NAMALWA (cell line): ENCODE measurements around the gene UQCRC2.
"Not testable (repeated sequence)": the region's sequence is repeated elsewhere in the genome, so short reads cannot be mapped to it uniquely, and the experiment has no call there.

Experiments used
- DNase-seq: peaks from one replicate; pipeline ENCODE4 v3.0.0-alpha.2; 2015; ENCODE audit warnings: low spot score

UQCRC2 gene

GRCh38 chr16:21952793-21953540 is at the start of gene UQCRC2:
UQCRC2 (plus strand) TSS chr16:21953361; CDS start chr16:21953424, 63 bp downstream.
- peak; percentile 94 for DNase-seq

- not testable (repeated sequence) for DNase-seq
Observed at GRCh38 chr16:21932650-21933049, 20.5 kb upstream of the UQCRC2 start.

GRCh38 chr16:21933316-21933715 is 19.8 kb upstream of the UQCRC2 start:
- DNase-seq = not testable (repeated sequence)

- not testable (repeated sequence) for DNase-seq
Observed at GRCh38 chr16:21933790-21934189, 19.4 kb upstream of the UQCRC2 start.

- not testable (repeated sequence) for DNase-seq
Observed at GRCh38 chr16:21936216-21936615, 16.9 kb upstream of the UQCRC2 start.

- DNase-seq = no peak
Observed at GRCh38 chr16:21937336-21937829, 15.8 kb upstream of the UQCRC2 start.

- no peak for DNase-seq
Observed at GRCh38 chr16:21940570-21940969, 12.6 kb upstream of the UQCRC2 start.

- no peak for DNase-seq
Observed at GRCh38 chr16:21943571-21943970, 9.6 kb upstream of the UQCRC2 start.

GRCh38 chr16:21946889-21947635 is 6.1 kb upstream of the UQCRC2 start:
- DNase-seq = no peak

GRCh38 chr16:21949713-21950260 is 3.4 kb upstream of the UQCRC2 start:
- DNase-seq = no peak

GRCh38 chr16:21950782-21951521 is 2.2 kb upstream of the UQCRC2 start:
- DNase-seq = peak; percentile 65

- peak; percentile 92 for DNase-seq
Observed at GRCh38 chr16:21952040-21952792, 945 bp upstream of the UQCRC2 start.

- no peak for DNase-seq
Observed at GRCh38 chr16:21953541-21953902, 361 bp downstream of the UQCRC2 start.

- no peak for DNase-seq
Observed at GRCh38 chr16:21957714-21958346, 4.7 kb downstream of the UQCRC2 start.

- DNase-seq = no peak
Observed at GRCh38 chr16:21959050-21959449, 5.9 kb downstream of the UQCRC2 start.

- no peak for DNase-seq
Observed at GRCh38 chr16:21962475-21962874, 9.3 kb downstream of the UQCRC2 start.

GRCh38 chr16:21963887-21964286 is 10.7 kb downstream of the UQCRC2 start:
- DNase-seq = no peak

- DNase-seq = no peak
Observed at GRCh38 chr16:21964353-21964752, 11.2 kb downstream of the UQCRC2 start.

- DNase-seq = no peak
Observed at GRCh38 chr16:21971856-21972255, 18.7 kb downstream of the UQCRC2 start.

GRCh38 chr16:21973945-21974344 is 20.8 kb downstream of the UQCRC2 start:
- no peak for DNase-seq

- DNase-seq = no peak
Observed at GRCh38 chr16:21980032-21980431, 26.9 kb downstream of the UQCRC2 start.
